Activated CD4-positive, alpha-beta T cell treated with anti-CD3 and anti-CD28 coated beads, Interleukin-2, amount 10 ng/mL, durations not matched to agents 7 days and 5 days (primary cell): Measurements from ENCODE around the gene SEZ6L. TPM values are rescaled to one million over a fixed set of nuclear protein-coding genes. Genes with fewer than 3 reads are reported as not detected.

Experiments used
- CTCF ChIA-PET: fragments of 350-600 bp; sonication (Branson Sonifier 250); formaldehyde crosslinking; loops from one replicate; lab custom pipeline; 2021; ENCODE audit warnings: antibody characterized with exemption; lab: Charles Lee
- POLR2A ChIA-PET: fragments of 350-600 bp; sonication (Branson Sonifier 250); formaldehyde crosslinking; loops from one replicate; lab custom pipeline; 2021; ENCODE audit warnings: antibody characterized with exemption; lab: Charles Lee
- DNase-seq: peaks from one replicate; pipeline ENCODE4 v3.0.0-alpha.2; 2020
- H3K27ac Mint-ChIP-seq: one replicate; pipeline ENCODE4 v1.8.0; 2021; ENCODE audit warnings: mild to moderate bottlenecking, moderate library complexity, mixed read lengths
- H3K27me3 Mint-ChIP-seq: one replicate; pipeline ENCODE4 v1.8.0; 2021; ENCODE audit warnings: mixed read lengths
- H3K36me3 Mint-ChIP-seq: one replicate; pipeline ENCODE4 v1.8.0; 2021; ENCODE audit warnings: low read depth, mixed read lengths
- H3K4me1 Mint-ChIP-seq: one replicate; pipeline ENCODE4 v1.8.0; 2021; ENCODE audit warnings: mixed read lengths
- H3K4me3 Mint-ChIP-seq: one replicate; pipeline ENCODE4 v1.8.0; 2021; ENCODE audit warnings: mild to moderate bottlenecking, moderate library complexity, mixed read lengths
- H3K9me3 Mint-ChIP-seq: one replicate; pipeline ENCODE4 v1.8.0; 2021; ENCODE audit warnings: mixed read lengths
- total RNA-seq, 2 experiments: library from RNA; stranded (reverse); gene quantifications; one replicate each; pipeline ENCODE4 v1.2.3, GENCODE V29; 2021

The SEZ6L gene
- total RNA-seq, 2 experiments from 2014 or later: not detected

DNA sequence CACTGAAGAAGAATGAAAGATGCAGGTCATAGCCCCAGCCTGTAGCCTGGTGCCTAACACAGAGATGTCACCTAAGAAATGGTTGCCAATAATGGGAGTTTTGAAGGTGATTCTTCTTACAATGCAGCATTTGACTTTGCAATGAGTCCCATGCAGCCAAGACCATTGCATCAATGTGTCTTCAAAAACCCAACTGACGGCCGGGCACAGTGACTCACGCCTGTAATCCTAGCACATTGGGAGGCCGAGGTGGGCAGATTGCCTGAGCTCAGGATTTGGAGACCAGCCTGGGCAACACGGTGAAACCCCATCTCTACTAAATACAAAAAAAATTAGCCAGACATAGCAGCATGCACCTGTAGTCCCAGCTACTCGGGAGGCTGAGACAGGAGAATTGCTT, 170.5 kb downstream of the SEZ6L start:
- H3K27me3 Mint-ChIP-seq: peaks cover 26% of the 10 kb centered on the region
- POLR2A ChIA-PET: no interaction called here

DNA sequence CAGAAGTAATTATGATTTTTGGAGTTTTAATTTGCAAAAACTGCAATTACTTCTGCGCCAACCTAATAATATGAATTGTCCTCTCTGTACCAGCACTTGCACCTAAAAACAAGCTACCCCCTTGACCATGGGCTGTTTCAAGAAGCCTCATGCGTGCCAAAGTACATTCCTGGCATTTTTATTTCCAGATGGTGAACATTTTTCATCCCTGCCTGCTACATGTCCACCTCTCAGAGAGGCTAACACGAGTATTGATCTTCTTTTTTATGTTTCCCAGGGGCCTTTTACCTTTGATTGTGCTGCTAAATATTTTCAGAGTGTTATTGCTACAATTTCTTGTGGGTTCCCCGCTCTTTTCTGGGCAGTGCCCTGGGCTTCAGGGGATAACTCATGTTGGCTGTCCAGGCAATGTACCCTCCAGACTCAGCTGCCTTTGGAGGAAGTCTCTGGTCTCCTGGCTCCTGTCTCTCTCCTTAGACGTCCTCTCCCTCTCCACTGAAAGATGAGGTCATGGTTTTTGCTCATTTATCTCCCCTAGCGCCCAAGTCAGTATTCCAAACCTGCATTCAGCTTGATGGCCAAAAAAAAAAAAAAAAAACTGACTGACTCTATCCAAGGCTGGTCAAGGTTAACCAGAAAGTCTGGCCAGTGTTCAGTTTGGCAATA, 173.6 kb downstream of the SEZ6L start:
- no peak overlapping the region for H3K27ac Mint-ChIP-seq
- H3K4me3 Mint-ChIP-seq: no peak overlapping the region
- H3K27me3 Mint-ChIP-seq: peaks cover 20% of the 10 kb centered on the region
- no peak for DNase-seq
- no peaks in the 10 kb centered on the region for H3K9me3 Mint-ChIP-seq
- POLR2A ChIA-PET: no interaction called here
- H3K4me1 Mint-ChIP-seq: no peaks in the 10 kb centered on the region
- CTCF ChIA-PET: no interaction called here
- no peaks in the 10 kb centered on the region for H3K36me3 Mint-ChIP-seq

More for the DNA sequence above, 170.5 kb downstream of the SEZ6L start:
- no peaks in the 10 kb centered on the region for H3K9me3 Mint-ChIP-seq
- H3K36me3 Mint-ChIP-seq: no peaks in the 10 kb centered on the region
- H3K4me3 Mint-ChIP-seq: no peak overlapping the region
- no peak for DNase-seq
- CTCF ChIA-PET: no interaction called here
- H3K27ac Mint-ChIP-seq: no peak overlapping the region
- H3K4me1 Mint-ChIP-seq: no peaks in the 10 kb centered on the region

DNA sequence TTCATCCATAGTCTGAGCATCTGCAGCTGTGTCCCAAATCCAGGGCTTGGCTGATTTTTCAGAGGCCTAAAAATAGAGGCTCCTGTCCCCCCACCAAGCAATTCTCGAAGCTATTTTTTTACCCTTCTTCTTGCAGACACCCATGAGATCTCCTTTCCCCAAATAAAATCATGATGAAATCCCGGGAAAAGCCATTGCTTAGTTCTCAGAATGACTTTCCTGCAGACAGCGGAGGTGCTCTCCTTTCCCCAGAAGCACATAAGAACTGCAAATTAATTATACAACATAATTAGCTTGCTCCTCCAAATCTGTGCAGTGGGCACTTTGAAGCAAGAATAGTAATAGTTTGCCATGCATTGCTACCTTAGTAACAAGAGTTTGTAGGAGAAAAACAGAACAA, 176.2 kb downstream of the SEZ6L start:
- ChIA-PET POLR2A (no interaction called here), CTCF (no interaction called here)
- peaks cover 14% of the 10 kb centered on the region for H3K27me3 Mint-ChIP-seq
- H3K4me1 Mint-ChIP-seq: no peaks in the 10 kb centered on the region
- no peaks in the 10 kb centered on the region for H3K9me3 Mint-ChIP-seq
- H3K36me3 Mint-ChIP-seq: no peaks in the 10 kb centered on the region
- H3K4me3 Mint-ChIP-seq: no peak overlapping the region
- no peak for DNase-seq
- no peak overlapping the region for H3K27ac Mint-ChIP-seq

DNA sequence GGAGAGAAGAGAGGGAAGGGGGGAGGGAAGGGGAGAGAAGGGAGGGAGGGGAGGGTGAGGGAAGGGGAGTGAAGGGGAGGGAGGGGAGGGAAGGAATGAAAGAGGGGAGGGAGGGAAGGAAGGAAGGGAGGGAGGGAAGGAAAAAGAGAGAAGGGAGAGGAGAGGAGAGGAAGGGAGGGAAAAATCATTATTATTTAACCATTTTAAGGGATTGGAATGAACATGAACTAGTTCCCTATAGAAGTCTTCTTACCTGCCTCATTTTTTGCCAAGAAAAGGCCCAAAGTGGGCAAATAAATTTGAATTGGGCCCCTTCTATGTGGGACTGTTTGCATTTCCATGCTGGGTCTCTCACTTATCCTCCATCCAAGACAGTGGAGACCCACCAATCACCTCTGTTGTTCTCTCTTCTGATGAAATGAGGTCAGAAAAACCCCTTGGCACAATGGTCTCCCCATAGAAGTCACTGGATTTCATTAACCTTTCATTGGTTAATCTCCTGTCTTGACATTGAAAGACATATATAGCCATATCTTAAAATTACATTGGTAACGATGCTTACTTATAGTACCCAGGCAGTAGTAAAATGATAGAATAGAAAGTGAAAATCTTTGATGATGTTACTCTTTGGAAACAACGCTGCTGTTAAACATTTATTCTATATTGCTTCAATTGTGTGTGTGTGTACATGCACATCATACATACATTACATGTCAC, 179.7 kb downstream of the SEZ6L start:
- DNase-seq: no peak
- H3K4me3 Mint-ChIP-seq: no peak overlapping the region
- no peak overlapping the region for H3K27ac Mint-ChIP-seq
- CTCF ChIA-PET: no interaction called here
- POLR2A ChIA-PET: no interaction called here
- H3K27me3 Mint-ChIP-seq: peaks cover 4% of the 10 kb centered on the region
- H3K36me3 Mint-ChIP-seq: no peaks in the 10 kb centered on the region
- H3K9me3 Mint-ChIP-seq: no peaks in the 10 kb centered on the region
- H3K4me1 Mint-ChIP-seq: no peaks in the 10 kb centered on the region

DNA sequence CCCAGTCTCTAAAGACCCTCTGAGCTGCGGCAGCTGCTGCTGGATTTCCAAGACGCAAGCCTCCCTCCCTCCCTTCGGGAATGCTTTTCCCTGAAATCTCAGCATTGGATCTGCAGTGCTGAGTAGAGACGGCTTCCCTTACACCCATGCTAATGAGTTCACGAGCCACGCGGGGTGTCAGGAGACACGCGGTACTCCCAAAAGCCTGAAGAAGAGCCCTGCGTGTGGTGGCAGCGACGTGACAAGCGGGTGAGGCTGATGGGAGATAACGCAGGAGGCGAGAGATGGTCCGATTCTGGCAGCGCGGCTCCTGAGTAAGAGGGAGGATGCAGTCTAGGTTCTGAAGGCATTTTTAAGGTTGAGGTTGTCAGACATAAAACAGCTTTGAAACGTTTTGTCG, 185.4 kb downstream of the SEZ6L start:
- no peaks in the 10 kb centered on the region for H3K36me3 Mint-ChIP-seq
- POLR2A ChIA-PET: no interaction called here
- no peak overlapping the region for H3K4me3 Mint-ChIP-seq
- CTCF ChIA-PET: interaction anchor here (2.0 kb wide), 1 partner anchor 10 kb away, joined by 6 read pairs; no protein-coding TSS in a partner anchor
- no peak overlapping the region for H3K27ac Mint-ChIP-seq
- no peaks in the 10 kb centered on the region for H3K9me3 Mint-ChIP-seq
- no peaks in the 10 kb centered on the region for H3K4me1 Mint-ChIP-seq
- H3K27me3 Mint-ChIP-seq: no peaks in the 10 kb centered on the region
- no peak for DNase-seq

DNA sequence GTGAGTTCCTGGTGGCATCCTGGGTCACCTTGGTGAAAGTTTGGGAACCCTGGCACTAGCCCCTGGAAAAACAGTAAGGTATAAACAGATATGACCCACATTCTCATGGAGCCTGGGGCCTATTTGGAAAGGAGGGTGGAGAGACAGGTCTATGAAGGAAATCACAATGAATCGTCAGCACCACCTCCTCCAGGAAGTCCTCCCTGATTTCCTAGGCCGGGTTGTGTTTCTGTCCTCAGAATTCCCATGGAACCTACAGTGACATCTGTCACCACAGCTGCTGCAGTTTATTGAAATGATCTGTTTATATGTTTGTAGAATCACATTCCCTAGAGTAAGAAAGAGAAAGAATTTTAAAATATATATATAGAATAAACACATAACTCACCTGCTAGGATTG, 188.0 kb downstream of the SEZ6L start:
- no peaks in the 10 kb centered on the region for H3K9me3 Mint-ChIP-seq
- POLR2A ChIA-PET: no interaction called here
- no peak overlapping the region for H3K27ac Mint-ChIP-seq
- peaks cover 7% of the 10 kb centered on the region for H3K4me1 Mint-ChIP-seq
- no peak overlapping the region for H3K4me3 Mint-ChIP-seq
- no peak for DNase-seq
- CTCF ChIA-PET: interaction anchor here (1.3 kb wide), 1 partner anchor 10 kb away, joined by 5 read pairs; no protein-coding TSS in a partner anchor
- H3K27me3 Mint-ChIP-seq: peaks cover 1% of the 10 kb centered on the region
- H3K36me3 Mint-ChIP-seq: no peaks in the 10 kb centered on the region

DNA sequence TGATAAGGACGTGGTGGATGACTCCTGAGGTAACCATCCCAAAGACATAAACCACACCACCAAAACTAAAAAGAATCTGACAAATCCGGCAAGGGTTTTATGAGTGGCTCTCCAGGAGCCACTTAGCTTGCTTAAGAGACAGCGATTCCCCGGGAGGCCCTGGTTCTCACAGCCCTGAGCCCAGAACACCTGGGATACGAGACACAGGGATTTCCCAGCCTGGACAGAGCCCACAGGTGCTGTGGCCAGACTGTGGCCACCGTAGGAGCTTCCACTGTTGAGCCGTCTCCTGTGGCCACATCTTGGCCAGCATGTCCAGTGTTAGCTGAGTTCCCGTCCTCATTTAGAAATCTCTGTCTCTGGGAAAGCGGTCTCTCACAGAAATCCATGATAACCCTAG, 188.6 kb downstream of the SEZ6L start:
- no peak for DNase-seq
- Mint-ChIP-seq H3K27ac (no peak overlapping the region), H3K27me3 (peaks cover 7% of the 10 kb centered on the region), H3K4me3 (no peak overlapping the region), H3K4me1 (peaks cover 7% of the 10 kb centered on the region), H3K9me3 (no peaks in the 10 kb centered on the region), H3K36me3 (no peaks in the 10 kb centered on the region)
- POLR2A ChIA-PET: no interaction called here
- CTCF ChIA-PET: interaction anchor here (1.3 kb wide), 1 partner anchor 9 kb away, joined by 5 read pairs; no protein-coding TSS in a partner anchor

DNA sequence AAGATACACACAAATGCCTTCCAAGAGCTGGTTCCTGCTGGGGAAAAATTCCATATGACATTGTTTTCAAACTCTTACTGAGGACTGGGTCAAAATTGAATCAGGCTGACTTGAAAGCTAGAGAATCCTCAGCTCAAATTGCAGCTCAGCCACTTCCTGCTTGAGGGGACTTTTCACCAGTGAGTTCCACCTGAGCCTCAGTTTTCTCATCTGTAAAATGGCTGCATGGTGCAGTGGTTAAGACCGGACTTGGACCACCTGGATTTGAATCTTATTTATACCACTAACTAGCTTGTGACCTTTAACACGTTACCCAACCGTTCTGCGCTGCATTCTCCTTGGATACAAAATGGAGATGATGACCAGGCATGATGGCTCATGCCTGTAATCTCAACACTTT, 189.9 kb downstream of the SEZ6L start:
- H3K9me3 Mint-ChIP-seq: no peaks in the 10 kb centered on the region
- H3K36me3 Mint-ChIP-seq: no peaks in the 10 kb centered on the region
- H3K4me1 Mint-ChIP-seq: peaks cover 7% of the 10 kb centered on the region
- H3K27ac Mint-ChIP-seq: no peak overlapping the region
- POLR2A ChIA-PET: interaction anchor here (0.6 kb wide), 1 partner anchor 748 kb away, joined by 3 read pairs; no protein-coding TSS in a partner anchor
- DNase-seq: no peak
- CTCF ChIA-PET: interaction anchor here (0.6 kb wide), 1 partner anchor 157 kb away, joined by 10 read pairs; no protein-coding TSS in a partner anchor
- peaks cover 15% of the 10 kb centered on the region for H3K27me3 Mint-ChIP-seq
- no peak overlapping the region for H3K4me3 Mint-ChIP-seq

DNA sequence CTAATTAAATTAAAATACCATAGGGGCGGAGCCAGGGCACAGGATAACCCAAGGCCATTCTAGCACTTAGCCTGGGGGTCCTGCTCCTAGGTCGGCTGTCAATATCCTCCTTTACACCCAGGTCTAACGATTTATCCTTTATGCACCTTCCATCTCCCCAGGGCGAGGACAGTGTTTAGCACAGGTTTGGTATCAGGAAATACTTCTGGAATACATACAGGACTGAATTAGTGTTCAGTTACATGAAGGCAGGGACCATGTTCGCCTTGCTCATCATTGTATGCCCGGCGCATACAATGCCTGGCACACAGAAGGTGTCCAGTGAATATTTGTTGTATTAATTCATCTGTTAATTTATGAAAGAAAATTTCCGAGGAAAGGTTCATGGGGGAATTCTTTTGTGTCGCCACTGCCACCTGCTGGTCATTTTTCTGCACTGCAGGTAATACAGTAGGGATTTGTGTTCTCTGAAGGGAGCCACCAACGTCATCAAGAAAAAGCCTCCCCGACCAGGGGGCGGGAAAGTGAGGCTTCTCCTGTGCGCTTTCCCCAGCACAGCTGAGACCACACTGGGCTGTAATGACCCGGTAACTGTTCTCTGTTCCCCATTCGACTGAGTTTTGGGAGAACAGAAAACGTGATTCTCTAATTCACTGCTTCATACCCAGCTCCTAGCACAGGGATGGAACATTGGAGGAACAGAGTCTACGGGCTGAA, 191.1 kb downstream of the SEZ6L start:
- Mint-ChIP-seq H3K4me3 (no peak overlapping the region), H3K27me3 (peaks cover 15% of the 10 kb centered on the region), H3K9me3 (no peaks in the 10 kb centered on the region), H3K36me3 (no peaks in the 10 kb centered on the region), H3K27ac (no peak overlapping the region), H3K4me1 (peaks cover 7% of the 10 kb centered on the region)
- ChIA-PET CTCF (interaction anchor here (0.9 kb wide), 1 partner anchor 143 kb away, joined by 3 read pairs; no protein-coding TSS in a partner anchor), POLR2A (no interaction called here)
- peak; percentile 65 for DNase-seq

DNA sequence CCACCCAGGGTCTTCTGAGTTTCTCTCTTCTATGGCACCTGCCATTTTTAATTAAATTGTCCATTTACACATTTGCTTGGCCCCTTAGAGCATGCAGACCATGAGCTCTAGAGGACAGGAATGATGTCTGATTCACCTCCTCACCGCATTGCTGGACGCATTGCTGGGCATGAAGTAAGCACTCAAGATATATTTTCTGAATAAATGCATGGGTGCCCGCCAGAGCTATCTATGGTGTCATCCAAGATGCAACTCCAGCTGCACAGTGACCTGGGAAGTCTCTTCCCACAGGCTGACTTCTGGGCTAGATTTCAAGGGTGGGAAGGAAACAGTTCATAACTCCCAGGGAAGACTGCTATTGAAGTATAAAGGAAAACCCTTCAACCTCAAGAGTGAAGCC, 193.2 kb downstream of the SEZ6L start:
- Mint-ChIP-seq H3K27me3 (peaks cover 15% of the 10 kb centered on the region), H3K36me3 (no peaks in the 10 kb centered on the region), H3K27ac (no peak overlapping the region), H3K9me3 (no peaks in the 10 kb centered on the region), H3K4me1 (peaks cover 7% of the 10 kb centered on the region), H3K4me3 (no peak overlapping the region)
- ChIA-PET POLR2A (no interaction called here), CTCF (no interaction called here)
- no peak for DNase-seq

DNA sequence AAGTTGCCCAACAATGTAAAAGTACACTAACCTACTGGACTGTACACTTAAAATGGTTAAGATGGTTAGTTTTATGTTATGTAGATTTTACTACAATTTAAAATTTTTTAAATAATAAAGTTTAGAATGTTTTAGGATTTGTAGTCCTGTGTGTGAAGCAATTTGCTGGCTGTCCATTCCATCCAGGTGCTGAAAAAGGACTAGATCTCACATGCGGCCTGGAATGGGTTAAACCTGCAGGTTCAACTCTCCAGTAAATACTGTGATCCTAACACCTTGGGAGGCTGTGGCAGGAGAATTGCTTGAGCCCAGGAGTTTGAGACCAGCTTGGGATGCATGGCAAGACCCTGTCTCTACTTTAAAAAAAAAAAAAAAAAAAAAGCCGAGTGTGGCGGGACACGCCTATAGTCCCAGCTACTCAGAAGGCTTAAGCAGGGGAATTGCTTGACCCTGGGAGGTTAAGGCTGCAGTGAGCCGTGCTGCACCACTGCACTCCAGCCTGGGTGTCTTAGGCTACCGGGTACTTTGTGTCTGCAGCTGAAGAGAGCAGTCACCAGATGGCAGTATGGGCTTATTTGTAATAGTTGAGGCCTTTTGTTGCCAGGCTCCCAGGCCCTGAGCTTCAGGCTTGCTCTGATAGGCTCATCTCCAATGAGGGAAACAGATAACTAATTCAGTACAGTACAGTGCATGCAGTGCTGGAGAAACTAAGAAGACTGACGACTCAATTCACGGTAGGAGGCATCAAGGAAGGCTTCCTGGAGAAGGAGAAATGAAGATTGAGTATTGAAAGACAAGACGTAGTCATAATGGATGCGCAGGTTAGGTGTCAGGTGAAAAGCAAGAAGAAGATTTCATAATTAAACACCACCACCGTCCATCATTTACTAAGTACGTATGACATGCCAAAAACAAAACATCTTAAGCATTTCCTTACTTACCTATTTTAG, 195.1 kb downstream of the SEZ6L start:
- peak; percentile 68 for DNase-seq
- Mint-ChIP-seq H3K4me3 (no peak overlapping the region), H3K4me1 (peaks cover 8% of the 10 kb centered on the region), H3K27me3 (peaks cover 15% of the 10 kb centered on the region), H3K27ac (no peak overlapping the region), H3K9me3 (no peaks in the 10 kb centered on the region), H3K36me3 (no peaks in the 10 kb centered on the region)
- ChIA-PET CTCF (interaction anchor here (0.6 to 2.7 kb wide), 9 partner anchors 9 to 1162 kb away, joined by 3 to 8 read pairs (median 3); no protein-coding TSS in a partner anchor), POLR2A (interaction anchor here (0.6 kb wide), 1 partner anchor 925 kb away, joined by 3 read pairs; no protein-coding TSS in a partner anchor)
